GM10266 (cell line): ENCODE results near the gene ELF1.
"Not testable (repeated sequence)": the region's sequence is repeated elsewhere in the genome, so short reads cannot be mapped to it uniquely, and the experiment has no call there.

Experiments
- DNase-seq: peaks from one replicate; pipeline ENCODE4 v3.0.0; 2012; ENCODE audit errors: extremely low spot score
- TF ChIP-seq, protein P1 (sequence below): IDR thresholded peaks from 2 replicates; pipeline ENCODE4 v1.5.1; 2012; ENCODE audit warnings: mild to moderate bottlenecking, low read depth; ENCODE audit not compliant: control insufficient read depth, insufficient read depth; ENCODE audit errors: missing control alignments

The ELF1 gene

DNA sequence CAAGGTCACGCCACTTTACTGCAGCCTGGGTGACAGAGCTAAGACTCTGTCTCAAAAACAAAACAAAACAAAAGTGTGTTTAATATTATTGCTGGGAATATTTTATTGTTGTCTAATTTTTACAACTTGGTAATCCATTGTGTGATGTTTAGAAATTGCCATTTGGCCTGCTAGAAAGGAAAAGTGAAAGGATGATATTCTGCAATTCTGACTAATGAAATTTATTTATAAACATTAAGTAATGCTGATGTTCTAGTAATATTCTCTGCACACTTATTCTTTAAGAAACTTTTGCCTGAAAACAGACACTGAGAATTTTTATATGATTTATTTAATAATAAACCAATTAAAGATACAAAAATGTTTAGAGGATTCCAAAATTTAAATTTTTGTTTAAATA lies 87.4 kb downstream of the ELF1 start:
- TF ChIP-seq, protein P1, sequence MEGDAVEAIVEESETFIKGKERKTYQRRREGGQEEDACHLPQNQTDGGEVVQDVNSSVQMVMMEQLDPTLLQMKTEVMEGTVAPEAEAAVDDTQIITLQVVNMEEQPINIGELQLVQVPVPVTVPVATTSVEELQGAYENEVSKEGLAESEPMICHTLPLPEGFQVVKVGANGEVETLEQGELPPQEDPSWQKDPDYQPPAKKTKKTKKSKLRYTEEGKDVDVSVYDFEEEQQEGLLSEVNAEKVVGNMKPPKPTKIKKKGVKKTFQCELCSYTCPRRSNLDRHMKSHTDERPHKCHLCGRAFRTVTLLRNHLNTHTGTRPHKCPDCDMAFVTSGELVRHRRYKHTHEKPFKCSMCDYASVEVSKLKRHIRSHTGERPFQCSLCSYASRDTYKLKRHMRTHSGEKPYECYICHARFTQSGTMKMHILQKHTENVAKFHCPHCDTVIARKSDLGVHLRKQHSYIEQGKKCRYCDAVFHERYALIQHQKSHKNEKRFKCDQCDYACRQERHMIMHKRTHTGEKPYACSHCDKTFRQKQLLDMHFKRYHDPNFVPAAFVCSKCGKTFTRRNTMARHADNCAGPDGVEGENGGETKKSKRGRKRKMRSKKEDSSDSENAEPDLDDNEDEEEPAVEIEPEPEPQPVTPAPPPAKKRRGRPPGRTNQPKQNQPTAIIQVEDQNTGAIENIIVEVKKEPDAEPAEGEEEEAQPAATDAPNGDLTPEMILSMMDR = no peak
- no peak for DNase-seq

DNA sequence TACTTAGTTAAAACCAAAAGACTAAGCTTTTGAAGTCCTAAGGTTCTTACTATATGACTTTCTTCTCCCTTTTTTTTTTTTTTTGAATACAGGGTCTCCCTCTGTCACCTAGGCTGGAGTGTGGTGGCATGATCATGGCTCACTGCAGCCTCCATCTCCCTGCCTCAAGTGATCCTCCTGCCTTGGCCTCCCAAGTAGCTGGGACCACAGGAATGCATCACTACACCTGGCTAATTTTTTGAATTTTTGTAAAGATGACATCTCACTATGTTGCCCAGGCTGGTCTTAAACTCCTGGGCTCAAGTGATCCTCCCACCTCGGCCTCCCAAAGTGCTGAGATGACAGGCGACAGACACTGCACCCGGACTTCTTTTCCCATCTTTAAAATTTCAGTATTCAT lies 89.2 kb downstream of the ELF1 start:
- DNase-seq = not testable (repeated sequence)

DNA sequence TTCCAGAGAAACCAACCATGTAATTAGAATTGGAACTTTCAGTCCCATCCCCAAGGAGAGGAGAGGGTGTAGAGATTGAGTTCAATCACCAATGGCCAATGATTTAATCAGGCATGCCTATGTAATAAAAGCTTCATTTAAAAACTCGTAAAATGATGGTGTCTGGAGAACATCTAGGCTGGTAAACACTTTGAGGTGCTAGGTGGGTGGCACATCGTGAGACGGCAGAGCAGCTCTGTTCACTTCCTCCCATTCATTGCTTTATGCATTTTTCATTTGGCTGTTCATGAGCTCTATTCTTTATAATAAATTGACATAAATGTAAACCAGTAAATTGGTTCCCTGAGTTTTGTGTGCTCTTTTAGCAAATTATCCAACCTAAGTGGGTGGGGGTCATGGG lies 90.1 kb downstream of the ELF1 start:
- DNase-seq = no peak
- TF ChIP-seq, protein P1 = no peak

DNA sequence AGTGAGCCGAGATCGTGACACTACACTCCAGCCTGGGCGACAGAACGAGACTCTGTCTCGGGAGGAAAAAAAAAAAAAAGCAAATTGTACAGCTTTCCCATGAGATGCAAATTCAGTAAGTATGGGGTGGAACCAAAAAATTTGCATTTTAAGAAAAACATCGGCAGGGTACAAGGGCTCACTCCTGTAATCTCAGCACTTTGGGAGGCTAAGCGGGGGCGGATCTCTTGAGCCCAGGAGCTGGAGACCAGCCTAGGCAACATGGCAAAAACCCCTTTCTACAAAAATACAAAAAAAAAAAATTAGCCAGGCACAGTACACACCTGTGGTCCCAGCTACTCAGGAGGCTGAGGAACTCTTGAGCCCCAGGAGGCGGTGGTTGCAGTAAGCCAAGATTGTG lies 91.2 kb downstream of the ELF1 start:
- TF ChIP-seq, protein P1 = no peak
- no peak for DNase-seq

DNA sequence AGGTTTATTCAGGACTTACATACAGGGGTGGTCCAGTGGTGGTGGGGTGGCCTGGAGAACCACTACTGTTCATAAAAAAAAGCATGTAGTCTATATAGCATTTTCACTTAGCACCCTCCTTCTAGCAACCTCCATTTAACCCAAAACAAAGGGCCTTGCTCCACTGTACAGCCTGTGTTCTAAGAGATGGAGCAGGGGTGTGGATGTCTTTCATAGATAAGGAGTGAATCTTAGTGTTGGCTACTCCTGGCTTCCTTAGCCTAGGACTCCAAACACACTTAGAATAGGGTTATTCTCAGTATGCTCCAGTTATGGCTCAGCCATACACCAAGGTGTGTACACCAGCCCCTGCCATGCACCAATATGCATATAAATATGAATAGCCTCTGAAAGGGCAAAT lies 95.2 kb downstream of the ELF1 start:
- TF ChIP-seq, protein P1 = no peak
- DNase-seq = no peak

DNA sequence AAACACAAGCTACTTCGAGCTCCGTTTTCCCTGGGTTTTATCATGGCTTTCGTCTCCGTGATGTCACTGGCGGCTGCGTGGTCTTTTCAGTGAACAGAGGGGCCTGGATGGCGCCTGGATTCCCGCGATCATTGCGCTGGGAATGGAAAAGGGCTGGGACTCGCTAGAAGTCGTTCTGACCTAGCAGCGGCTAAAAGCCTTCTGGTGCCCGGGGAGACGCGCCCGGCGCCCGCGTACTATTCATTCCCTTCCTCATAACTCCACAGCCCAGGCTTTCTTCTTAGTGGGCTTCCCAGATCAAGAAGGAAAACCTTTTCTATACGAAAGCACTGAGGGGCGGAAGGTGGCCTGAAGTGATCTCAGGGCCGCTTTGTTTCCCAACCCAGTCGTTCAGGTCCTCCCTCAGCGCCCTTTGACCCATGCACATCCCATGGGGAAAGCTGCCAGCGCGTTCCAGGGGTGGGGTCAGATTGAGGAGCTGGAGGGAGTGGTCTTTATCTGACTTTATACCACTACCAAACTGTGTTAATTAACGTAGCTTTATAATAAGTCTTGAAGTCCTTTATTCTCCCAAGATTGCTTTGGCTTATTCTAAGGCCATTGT lies 96.6 kb downstream of the ELF1 start:
- TF ChIP-seq, protein P1 = no peak
- DNase-seq = no peak

DNA sequence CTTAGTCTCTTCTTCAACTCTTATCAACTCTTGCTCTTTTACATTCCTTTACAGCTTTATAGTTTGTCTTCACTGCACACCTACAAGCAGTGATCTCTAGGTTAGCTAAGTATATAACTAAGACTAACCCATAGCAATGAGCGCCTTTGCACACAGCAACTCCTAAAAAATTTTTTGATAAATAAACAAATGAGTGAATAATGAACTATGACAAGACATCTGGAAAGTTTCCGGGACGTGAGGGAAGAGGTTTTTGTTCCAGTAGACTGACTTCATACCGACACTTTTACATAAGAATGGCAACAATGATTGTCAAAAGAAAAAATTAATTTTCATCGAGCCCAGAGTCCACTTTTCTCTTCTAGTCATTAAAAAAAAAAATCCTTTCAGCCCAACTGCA lies 98.3 kb downstream of the ELF1 start:
- DNase-seq = no peak
- TF ChIP-seq, protein P1 = no peak

DNA sequence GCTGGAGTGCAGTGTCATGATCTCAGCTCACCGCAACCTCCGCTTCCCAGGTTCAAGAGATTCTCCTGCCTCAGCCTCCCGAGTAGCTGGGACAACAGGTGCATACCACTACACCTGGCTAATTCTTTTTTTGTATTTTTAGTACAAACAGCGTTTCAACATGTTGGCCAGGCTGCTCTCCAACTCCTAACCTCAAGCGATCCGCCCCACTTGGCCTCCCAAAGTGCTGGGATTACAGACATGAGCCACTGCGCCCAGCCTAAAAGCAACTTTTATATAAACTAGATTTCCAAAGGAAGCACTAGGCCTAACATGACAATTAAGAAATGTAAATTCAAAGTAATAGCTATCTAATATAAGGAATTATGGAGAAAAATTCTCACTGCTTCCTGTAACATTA lies 99.2 kb downstream of the ELF1 start:
- not testable (repeated sequence) for DNase-seq
